ENCODE results near the gene GADL1.

- TF ChIP-seq EZH2 (IDR thresholded peaks at IDR 0.05; ENCODE audit: insufficient read depth, poor library complexity, severe bottlenecking), result no peak
- no peak for TF ChIP-seq EZH2phosphoT487 (IDR thresholded peaks at IDR 0.05; ENCODE audit: insufficient read depth, low read depth)
Measured at GRCh38 chr3:30932513-30933098, 38.1 kb upstream of the GADL1 start.
